ENCODE measurements around the gene KLK5. TPM values are rescaled to one million over a fixed set of nuclear protein-coding genes. Genes with fewer than 3 reads are reported as not detected.

The KLK5 gene
- total and polyA plus RNA-seq, 2 of the 13 experiments (the other 11 are each of a cell fraction or from before 2014, with no cell fraction given), result not detected

DNA sequence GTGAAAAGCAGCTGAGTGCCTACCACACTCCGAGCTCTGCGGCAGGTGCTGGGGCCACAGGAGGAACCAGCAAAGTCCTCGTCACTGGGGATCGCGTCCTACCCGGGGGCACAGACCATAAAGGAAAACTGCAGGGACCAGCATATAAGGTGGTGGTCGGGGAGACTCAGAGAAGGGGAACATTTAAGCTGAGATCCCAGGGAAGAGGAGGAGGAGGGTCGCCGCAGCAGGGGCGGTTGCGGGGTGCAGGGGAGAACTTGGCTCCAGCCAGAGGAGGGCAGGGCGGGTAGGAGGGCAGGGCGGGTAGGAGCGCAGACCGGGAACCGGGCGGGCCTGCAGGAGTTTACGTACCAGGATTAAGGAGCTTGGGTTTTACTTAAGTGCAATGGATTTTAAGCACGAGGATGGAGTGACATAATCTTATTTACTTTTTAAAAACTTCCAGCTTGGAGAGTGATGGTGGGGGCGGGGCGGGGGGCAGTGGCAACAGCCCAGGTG lies 40.7 kb downstream of the KLK5 start (continued):
- TF ChIP-seq ZNF547 (CRISPR knock-in tag; IDR thresholded peaks at IDR 0.05), result no peak

DNA sequence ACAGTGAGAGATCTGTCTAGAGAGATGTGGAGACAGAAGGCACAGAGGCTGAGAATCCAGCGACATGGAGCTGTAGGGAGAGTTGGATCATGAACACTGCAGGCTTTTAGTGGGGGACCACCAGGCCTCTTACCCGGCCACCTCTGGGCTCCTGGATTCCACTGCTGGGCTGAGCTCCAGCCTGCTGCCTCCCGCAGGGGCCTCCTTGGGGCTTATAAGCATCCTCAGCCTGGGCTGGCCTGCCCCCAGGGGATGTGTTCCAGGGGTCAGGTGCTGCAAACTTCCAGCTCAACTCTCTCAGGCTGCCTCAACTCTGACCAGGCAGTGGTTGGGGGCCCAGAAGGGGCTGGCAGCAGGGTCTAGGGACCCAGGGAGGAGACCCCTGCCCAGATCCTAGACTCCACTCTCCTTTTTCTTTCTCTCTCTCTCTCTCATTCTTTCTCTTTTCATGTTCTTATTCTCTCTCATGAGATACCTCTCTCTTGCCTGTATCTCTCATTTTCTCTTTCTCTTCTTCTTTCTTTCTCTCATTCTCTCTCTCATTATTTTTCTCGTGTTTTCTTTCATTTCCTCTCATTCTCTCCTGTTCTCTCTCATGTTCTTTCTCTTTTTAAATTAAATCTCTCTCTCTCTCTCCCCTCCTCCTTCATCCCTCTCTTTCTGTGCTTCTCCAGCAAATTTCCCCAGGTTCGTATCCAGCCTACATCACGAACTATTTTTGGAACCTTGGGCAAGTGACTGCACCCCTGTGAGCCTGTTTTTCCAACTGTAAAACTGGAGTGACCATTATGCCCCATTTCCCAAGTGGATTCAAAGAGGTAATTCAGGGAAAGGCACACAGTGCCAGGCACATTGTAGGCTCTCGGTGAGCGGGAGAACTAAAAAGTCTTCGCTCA lies 41.4 kb downstream of the KLK5 start, which contains the start of gene KLK4:
Gene KLK4, minus strand, starts transcription at position 190 of the 896 bp plus-strand sequence. CDS start 657 bp downstream, outside the sequence.
- ChIA-PET CTCF (ENCODE audit: low intra/inter-chr PET ratio, low total read pairs) (no interaction called here), POLR2A (no interaction called here)
- Histone ChIP-seq H3K79me2 (ENCODE audit: insufficient read depth, low read length) (no peaks in the 10 kb centered on the region), H3K36me3 (replicated peaks in 1 of 2; ENCODE audit: control insufficient read depth in 1 of 2, insufficient read depth in 2 of 2, low read length in 2 of 2) (no peaks in the 10 kb centered on the region), H4K20me1 (ENCODE audit: insufficient read depth, low read length) (no peaks in the 10 kb centered on the region), H3K9ac (ENCODE audit: insufficient read depth, low read depth, low read length) (no peak within 1 kb of the TSS), H2AFZ (ENCODE audit: low read length) (no peak within 1 kb of the TSS), H3K4me3 (replicated peaks in 1 of 3; ENCODE audit: insufficient read depth in 1 of 3, low read depth in 2 of 3, low read length in 3 of 3) (no peak within 1 kb of the TSS), H3K4me1 (ENCODE audit: insufficient read depth, low read length) (no peaks in the 10 kb centered on the region), H3K27ac (ENCODE audit: extremely low read length, insufficient read depth, low read length) (no peak within 1 kb of the TSS), H3K9me3 (ENCODE audit: low read length) (no peaks in the 10 kb centered on the region), H3K27me3 (ENCODE audit: control insufficient read depth in 1 of 2, insufficient read depth in 2 of 2, low read length in 2 of 2) (peaks cover 3 to 39% of the 10 kb centered on the region in 2 experiments), H3K4me2 (ENCODE audit: low read depth, low read length) (no peak within 1 kb of the TSS)
- intact Hi-C loops (cut with micrococcal nuclease; ENCODE audit: unreplicated experiment), result no loop called here
- 28% methylated on average over 6 of the region's 9 CpGs for WGBS (ENCODE audit: low lambda C conversion rate)
- DNase-seq (ENCODE audit: low spot score) (no peak), ATAC-seq (no peak), FAIRE-seq (no peak)
- no TSS peak for BruUV-seq (replicated peaks)
- in situ Hi-C loops (cut with HindIII; ENCODE audit: extremely low pct_ligation_motif_present, low pct_unique_long_range_greater_than_20kb), result no loop called here
- TF ChIP-seq, protein P1, sequence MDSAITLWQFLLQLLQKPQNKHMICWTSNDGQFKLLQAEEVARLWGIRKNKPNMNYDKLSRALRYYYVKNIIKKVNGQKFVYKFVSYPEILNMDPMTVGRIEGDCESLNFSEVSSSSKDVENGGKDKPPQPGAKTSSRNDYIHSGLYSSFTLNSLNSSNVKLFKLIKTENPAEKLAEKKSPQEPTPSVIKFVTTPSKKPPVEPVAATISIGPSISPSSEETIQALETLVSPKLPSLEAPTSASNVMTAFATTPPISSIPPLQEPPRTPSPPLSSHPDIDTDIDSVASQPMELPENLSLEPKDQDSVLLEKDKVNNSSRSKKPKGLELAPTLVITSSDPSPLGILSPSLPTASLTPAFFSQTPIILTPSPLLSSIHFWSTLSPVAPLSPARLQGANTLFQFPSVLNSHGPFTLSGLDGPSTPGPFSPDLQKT (CRISPR knock-in tag; IDR thresholded peaks at IDR 0.05; ENCODE audit: borderline replicate concordance), result no peak
- TF ChIP-seq NFIB (CRISPR knock-in tag; IDR thresholded peaks at IDR 0.05; ENCODE audit: borderline replicate concordance) (no peak), ZNF296 (CRISPR knock-in tag; conservative IDR thresholded peaks at IDR 0.05) (no peak), ZNF574 (CRISPR knock-in tag; IDR thresholded peaks at IDR 0.05) (no peak), ZNF142 (CRISPR knock-in tag; IDR thresholded peaks at IDR 0.05) (no peak), TEAD2 (CRISPR knock-in tag; IDR thresholded peaks at IDR 0.05) (no peak), MEIS2 (CRISPR knock-in tag; IDR thresholded peaks at IDR 0.05) (no peak)
- TF ChIP-seq, protein P2, sequence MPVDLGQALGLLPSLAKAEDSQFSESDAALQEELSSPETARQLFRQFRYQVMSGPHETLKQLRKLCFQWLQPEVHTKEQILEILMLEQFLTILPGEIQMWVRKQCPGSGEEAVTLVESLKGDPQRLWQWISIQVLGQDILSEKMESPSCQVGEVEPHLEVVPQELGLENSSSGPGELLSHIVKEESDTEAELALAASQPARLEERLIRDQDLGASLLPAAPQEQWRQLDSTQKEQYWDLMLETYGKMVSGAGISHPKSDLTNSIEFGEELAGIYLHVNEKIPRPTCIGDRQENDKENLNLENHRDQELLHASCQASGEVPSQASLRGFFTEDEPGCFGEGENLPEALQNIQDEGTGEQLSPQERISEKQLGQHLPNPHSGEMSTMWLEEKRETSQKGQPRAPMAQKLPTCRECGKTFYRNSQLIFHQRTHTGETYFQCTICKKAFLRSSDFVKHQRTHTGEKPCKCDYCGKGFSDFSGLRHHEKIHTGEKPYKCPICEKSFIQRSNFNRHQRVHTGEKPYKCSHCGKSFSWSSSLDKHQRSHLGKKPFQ (CRISPR knock-in tag; IDR thresholded peaks at IDR 0.05; ENCODE audit: insufficient replicate concordance), result no peak
